ENCODE results near the gene HSD17B8. TPM values are rescaled to one million over a fixed set of nuclear protein-coding genes. Genes with fewer than 3 reads are reported as not detected.

Gene HSD17B8
- total RNA-seq, 1 donor from 2014 or later = 13.4 TPM

DNA sequence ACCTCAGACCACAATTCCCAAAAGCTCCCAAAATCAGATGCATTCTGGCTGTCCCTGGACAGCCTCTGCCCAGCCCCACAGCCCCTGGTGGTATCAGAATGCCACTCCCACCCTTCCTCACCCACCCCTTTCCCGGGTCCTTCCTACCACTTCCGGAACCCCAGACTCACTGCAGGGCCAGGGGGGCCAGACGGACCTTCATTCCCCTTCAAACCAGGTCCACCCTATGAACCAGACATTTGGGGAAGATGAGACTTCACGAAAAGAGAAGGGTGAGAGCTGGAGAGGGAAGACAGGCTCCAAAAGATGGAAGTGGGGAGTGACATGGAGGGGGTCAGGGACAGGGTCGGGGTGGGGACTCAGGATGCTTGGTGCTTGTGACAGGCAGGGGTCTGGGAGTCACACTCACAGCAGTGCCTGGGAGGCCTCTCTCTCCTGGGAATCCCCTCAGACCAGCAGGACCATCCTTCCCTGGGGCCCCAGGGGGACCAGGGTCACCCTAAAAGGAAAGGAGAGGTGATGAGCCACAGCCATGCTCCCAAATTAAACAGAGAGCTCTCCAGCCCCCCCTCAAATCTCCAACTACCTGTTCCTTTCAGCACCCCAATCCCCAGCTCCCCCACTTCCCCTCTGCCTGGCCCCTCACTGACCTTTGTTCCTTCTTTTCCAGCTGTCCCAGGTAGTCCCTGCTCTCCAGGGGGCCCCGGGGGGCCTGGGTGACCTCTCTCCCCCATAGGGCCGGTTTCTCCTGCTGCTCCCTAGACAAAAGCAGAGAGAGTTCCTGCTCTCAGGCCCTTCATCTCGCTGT, 32.4 kb upstream of the HSD17B8 start:
- no peak for DNase-seq

DNA sequence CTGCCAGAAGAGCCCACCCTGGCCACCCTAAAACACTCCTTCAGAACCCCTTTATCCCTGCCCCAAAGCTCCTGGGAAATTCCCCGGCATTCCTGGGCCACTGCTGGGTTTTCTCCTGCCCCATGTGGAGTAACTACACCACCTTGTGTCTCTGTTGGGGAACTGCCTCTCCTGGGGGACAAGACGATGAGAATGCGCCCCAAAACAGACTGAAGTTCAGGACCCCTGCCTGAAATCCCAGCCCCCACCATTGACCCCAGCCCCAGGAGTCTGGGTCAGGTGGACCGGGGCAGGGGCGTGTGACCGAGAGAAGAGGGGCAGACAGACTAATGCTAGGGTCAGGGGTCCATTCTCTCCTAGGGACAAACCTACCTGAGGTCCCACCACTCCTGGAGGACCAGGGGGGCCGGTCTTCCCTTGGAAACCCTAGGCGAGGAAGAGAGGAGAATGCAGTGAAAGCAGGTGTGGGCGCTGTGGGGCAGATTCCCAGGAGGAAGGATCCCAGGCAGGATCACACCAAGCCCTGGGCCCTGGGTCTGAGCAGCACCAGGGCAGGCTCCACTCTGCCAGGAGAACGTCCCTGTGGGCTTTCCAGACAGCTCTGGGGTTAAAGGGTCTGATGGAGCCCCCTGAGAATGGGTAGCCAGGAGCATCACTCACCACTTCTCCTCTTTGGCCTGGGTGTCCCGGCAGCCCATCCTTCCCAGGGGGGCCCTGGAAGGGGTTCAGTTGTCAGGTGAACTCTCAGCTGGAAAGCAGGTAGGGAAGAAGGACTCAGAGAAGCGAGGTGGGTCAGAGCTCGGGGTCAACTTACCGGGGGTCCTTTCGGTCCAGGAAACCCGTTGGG, 31.5 kb upstream of the HSD17B8 start:
- DNase-seq = no peak

DNA sequence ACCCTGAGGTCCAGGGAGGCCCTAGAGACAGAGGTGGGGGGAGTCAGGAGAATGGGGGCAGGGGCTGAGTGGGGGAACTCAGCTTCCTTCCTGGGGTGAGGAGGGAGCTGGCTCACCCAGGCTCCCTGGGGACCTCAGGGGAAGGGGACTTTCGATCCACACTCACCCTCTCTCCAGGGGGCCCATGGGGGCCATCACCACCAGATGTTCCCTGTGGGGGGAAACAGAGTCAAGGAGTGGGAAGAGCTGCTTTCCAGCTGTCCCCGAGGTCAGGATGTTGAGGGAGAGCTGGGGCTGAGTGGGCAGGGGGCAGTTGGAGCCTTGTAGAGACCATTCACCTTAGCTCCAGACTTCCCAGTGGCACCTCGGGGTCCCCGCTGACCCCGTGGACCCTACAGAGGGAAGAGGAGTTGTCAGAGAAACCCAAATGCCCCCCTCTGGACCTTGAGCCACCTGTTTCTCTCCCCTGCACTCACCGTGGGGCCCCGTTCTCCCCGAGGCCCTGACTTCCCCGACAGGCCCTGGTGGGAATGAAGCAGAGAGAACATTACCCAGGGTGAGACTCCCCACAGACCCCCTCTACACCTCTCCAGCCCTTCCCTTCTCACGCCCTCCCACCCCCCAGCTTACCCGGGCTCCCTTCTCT, 30.8 kb upstream of the HSD17B8 start:
- no peak for DNase-seq

DNA sequence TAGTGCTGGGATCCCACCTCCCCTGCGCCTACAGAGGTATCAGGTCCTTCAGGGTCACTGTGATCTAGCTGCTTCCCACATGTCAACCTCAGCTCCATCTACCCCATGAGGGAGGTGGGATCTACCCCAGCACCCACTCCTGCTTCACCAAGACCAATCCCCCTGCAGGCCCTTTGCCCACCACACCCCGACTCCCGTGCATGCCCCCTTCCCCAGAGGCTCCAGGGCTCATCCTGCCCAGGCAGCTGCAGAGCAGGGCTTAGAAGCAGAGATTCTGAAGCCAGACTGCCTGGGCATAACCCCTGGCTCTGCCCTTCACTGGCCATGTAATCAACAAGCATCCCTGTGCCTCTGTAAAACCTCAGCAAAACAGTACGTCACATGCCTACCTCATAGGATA, 29.7 kb upstream of the HSD17B8 start:
- no peak for DNase-seq

DNA sequence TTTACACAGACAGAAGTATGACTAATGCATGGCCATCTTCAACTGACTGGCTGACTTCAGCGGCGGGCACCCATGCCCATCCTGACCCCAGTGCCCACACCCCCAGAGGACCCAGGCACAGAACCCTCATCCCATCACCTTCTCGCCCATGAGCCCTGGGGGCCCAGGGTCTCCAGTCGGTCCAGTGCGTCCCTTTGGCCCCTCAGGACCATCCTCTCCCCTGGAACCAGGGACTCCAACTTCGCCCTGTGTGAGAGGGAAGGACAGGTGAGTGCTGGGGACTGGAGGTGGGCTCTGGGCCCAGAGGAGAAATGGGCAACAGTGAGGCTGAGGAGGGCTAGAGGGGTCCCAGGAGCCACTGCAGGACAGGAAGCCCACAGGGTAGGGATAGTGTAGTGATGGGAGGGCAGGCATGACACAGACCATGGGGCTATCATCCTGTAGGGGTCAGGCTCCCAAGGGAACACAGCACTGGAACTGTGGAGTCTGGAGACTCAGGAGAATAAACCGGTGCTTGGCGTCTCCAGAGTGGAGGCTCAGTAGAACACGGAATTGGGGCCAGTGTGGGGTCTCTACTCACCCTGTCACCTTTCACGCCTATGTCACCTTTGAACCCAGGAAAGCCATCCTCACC, 28.9 kb upstream of the HSD17B8 start:
- no peak for DNase-seq

DNA sequence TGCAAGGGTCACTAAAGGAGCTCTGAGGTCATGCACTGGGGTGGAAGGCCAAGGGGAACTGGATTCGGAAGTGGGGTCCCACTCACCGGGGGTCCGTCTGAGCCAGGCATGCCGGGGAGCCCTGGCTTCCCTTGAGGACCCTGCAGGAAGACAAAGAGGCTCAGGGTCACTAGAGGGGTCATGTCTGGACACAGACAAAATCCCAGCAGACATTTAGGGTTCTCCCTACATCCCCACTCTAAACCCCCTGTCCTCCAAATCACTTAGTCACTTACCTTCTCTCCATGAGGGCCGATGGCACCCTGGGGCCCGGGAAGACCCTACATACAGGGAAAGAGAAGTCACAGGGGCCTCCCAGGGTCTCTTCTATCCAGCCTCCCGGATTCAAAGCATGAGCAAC, 27.5 kb upstream of the HSD17B8 start:
- no peak for DNase-seq

DNA sequence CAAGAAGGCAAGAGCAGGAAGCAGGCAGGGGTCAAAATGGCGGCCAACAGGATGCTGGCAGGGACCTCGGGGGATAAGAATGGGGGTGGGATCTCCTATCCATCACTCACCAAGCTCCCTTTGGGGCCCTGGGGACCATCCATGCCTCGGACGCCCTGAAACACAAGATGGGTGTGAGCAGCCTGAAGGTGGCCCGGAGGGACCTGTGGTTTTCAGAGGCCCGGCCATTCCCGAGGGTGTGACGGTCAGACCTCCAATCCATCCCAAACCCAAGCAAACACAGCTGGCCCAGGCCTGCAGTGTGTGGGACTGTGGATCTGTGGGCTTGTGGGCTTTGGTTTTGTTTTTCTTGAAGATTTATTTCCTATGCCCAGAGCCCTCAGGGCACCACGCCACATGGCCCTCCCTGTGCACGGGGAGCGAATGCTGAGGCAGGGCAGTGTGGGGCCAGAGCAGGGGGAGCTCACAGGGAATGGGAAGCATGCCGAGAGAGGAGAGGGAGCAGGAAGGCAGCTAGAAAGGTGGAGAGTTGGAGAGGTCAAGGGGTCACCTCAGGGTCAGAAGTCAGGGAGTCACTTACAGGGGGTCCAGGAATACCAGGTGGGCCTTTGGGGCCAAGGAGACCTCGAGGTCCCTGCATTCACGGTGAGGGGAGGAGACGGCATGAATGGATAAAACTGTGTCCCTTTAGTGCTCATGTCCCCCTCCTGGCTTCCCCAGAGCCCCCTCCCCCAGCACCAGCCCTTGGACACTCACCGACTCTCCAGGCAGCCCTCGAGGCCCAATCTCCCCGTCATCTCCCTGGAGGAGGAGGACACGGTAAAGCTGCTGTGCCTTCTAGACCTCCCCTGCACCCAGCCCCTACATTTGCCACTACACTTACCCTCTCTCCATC, 26.7 kb upstream of the HSD17B8 start:
- DNase-seq = no peak

DNA sequence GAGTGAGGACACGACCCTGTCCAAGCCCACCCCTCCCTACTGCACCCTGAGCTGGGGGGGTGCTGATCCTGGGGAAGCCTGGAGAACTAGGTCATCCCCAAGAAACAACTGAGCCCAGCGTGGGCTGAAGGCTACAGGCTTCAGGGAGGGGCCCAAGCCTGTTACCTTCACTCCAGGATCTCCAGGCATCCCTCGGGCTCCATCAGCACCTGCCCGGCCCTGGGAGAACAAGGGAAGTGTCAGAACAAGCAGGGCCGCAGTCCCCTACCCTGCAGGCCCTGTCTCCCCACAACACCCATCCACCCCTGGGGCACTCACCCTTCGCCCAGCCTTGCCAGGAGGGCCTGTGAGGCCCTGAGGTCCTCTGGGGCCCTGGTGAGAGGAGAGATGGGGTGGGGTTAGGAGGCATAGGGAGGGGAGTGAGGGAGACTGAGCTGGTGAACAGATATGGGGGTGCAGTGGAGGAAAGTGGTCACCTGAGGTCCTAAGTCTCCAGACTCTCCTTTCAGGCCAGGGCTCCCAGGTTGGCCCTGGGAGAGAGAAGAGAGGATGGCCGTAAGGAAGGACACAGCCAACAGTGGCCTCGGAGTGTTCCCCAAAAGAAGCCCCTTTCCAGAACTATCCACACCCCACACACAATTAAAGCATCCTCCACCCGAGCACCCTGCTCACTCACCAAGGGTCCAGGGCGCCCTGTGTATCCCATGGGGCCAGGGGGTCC, 25.5 kb upstream of the HSD17B8 start:
- DNase-seq = no peak

DNA sequence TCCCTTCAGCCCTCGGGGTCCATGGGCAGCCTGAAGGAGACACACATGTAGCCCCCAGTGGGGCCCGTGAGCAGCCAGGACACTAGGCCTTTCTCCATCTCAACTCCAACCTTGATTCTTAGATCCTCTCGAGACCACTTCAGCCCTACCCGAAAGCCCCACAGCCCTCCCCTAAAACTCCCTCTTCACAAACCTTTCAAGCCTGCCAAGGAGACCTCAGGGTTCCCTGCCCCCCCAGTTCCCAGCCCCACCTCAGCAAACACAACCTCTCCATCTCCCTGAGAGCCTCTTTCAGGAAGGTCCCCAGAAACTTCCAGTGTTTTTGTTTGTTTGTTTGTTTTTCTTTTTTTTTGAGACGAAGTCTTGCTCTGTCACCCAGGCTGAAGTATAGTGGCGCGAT, 23.3 kb upstream of the HSD17B8 start:
- DNase-seq = no peak

DNA sequence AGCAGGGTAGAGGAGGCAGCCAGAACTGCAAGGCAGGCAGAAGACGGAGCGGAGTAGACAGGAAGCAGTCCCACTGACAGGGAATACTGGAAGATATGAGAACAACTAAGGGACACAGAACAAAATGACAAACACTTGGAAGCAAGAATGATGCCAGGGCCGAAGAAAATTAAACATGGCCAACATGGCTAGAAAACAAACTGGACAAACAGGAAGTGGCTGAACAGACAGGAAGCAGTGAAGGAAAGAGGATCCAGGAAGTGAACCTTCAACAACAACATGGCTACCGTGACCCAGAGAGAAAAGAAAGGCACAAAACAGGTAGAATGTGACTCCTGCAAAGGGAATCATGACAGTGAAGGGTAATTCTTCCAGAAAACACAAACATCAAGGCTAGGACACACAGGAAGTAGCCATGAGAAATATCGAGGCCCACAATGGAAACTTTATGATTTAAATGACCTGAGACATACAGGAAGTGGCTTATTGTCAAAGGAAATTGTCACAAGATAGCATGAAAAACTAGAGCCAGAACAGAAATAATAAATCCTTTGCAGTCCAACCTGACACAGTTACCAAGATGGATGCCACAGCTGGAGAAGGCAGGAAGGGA, 21.3 kb upstream of the HSD17B8 start:
- DNase-seq = no peak

DNA sequence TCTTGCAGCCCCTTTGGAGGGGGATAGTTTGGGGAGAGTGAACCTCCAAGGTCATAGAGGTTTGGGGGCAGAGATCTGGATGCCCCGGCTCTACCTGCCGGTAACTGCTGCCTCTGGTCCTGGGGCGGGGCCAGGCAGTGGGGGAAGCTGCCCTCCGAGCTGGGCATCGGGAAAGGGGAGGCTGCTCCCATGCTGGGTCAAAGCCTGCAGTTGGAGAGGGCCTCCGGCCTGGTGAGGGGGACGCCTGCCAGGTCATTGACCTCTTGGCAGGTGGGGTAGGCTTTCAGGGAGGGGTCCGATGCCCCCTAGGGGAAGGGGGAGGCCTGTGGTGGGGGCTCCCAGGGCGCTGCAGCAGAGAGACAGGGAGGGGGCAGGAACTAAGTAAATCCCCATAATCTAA, 19.3 kb upstream of the HSD17B8 start:
- no peak for DNase-seq

DNA sequence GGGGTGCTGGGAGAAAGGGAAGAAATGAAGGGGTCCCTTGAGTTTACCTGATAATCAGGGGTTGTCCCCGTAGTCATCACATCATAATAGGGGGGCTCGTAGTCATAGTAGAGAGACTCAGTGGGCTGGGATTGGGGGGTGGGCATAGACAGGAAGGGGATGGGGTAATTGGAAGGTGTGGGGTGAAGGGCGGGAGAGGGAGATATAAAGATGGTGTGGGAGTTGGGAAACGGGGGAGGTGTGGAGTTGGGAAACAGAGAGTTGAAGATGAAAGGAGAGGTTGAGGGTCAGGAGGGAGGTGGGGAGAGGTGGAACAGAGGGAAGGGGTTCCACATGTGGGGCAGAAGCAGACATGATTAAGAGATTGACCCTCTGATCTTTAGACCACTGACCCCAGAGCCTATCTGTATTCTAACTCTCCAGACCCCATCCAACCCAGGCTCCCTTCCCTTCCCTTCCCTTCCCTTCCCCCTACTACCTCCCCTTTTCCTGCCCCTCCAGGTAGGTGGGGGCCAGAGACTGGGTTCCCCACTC, 18.7 kb upstream of the HSD17B8 start:
- DNase-seq = no peak

DNA sequence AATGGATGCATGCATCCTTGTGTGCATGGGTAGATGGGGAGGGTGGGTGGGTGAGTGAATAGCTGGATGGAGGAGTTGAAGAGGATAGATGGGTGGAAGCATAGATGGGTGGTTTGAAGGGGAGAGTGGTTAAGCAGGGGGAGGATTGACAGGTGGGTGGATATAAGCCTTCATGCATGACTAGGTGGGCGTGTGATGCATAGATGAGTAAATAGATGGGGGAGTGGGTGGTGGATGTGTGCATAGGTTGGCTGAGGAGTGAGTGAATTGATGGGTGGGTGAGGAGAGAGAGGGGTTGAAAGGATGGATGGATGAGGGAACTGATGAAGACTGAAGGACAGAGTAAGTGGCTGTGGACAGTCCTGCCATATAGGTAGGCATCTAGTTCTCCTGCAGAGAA, 16.6 kb upstream of the HSD17B8 start:
- no peak for DNase-seq

DNA sequence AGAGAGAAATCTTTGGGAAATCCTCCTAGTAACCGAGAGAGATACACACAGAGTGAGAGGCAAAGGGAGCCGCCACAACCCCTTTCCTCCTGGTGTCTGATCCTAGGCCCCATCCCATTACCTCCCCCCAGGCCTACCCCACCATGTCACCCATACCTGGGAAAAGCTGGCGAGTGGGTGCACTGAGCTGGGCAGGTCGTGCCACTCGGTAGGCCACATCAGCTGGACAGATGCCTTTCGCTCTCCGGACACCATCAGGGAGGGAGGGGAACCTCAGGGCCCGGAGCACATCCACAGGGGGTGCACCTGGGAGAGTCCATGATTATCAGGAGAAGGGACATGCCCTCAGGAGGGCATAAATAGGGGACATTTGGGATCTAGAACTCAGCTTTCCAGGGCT, 15.3 kb upstream of the HSD17B8 start:
- DNase-seq = no peak

DNA sequence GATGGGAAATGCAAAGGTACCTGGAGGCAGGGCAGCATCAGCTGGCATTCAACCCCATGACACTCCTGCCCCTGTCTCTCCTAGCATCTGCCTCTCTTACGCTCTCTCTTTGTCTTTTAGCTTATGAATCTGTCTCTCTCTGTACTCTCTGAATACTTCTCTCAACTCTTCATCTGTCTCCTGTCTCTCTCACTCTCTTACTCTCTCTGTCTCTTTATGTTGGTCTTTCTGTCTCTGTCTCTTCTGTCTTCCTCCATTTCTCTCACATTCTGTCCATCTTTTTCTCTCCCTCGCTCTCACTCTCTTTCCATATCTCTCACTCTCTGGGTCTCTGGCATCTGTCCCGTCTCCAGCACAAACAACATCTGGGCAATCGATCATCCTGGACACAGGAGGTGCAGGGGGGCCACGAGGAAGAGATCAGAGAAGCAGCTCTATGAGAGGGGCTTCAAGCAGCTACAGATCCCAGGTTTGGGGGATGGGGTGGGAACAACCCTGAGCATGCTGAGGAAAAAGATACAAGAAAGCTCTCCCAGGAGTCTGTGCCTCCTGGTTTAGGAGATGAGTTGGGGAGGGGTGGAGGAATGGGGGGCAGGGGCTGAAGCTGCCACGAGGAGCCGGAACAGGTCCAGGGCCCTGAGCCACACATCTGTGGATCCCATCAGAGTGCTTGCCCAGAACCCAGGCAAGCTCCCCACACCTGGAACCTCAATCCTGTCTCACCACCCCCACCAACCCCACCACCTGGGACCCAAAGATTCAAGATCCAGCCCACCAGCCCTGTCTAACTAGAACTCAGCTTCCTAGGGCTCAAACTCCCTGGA, 14.6 kb upstream of the HSD17B8 start:
- DNase-seq = no peak

DNA sequence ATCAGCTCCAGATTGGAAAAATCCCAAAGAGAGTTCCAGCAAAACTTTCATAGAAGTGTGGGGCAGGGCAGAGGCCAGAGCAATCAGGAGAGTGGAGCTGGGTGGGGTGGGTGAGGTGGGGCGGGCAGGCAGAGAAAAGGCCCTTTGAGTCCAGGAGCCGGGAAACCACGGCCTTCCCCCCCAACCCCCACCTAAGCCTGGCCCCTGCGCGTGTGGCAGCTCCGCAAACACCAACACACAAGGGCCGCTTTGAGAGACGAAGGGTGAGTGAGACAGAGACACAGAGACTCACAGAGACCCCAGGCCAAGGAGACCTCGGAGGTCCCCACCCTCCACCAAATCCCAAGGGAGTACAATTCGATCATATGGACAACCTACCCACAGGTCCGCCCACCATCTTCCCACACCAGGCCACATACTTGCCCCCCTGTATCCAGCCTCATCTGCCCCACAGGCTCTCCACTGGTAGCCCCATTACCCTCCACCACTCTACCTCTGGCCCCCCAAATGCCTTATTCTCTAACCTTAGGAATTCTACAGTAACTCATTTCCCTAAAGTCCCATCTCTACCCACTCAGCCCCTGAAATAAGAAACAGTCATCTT, 13.8 kb upstream of the HSD17B8 start:
- no peak for DNase-seq

DNA sequence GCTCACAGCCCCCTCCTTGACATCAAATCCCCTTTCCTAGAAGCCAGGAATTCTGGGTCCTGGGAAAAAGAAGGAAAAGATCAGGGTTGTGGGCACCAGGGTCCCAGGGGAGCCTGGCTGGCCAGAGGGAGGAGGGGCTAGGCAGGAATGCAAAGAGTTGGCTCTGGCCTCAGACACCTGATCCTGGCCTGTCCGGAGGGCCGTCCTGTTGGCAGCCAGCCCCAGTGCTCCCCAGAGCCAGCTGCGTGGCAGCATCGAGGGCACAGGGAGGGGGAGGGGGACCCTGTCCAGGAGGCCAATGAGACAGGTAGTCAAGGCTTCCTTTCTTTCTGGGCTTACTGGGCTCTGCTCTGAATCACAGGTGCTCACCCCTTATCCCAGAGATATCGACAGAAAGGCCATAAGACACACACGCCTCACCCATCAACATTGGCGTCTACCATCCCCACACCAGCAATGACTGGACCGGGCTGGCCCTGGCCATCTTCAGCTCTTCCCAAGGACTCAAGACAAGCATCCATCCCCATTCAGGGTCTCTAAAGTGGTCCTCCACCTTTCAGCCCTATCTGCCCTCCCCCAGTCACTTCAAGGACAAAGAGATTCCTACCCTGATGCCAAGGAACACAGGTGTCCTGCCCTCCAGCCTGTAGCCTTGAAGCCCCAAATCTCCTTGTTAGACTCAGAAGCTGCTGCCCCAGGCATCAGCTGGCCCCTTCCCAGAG, 12.9 kb upstream of the HSD17B8 start:
- no peak for DNase-seq

DNA sequence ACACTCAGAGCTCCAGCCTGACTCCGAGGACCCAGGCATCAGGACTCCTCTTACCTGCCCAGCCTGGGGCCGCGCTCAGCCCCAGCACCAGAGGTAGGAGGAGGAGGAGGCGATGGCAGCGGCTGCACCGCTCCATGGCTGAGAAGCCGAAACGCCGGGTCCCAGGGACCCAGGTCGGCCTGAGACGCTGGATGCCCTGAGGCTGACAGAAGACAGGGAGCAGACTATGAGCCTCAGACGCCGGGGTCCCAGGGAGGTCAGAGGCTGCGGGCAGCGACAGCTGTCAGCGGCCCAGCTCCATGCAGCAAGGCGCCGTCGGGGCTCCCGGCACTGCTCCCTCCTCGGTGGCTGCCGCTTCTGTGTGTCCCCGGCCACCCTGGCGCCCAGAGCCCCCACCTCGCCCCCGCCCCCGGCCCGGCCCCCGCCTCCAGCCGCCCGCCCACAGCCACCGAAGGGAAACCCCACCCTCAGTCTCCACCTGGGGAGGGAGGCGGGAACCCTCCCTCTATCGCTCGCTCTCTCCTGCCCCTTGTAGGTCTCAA, 12.3 kb upstream of the HSD17B8 start, which contains the start of gene COL11A2:
COL11A2 (minus strand) TSS at position 363 of the 542 bp plus-strand sequence; CDS start at position 136, 227 bp downstream.
- DNase-seq = no peak

Measured in skin of body (tissue), 2 donors.